H9 (cell line): Measurements from ENCODE around the gene CD248. TPM values are rescaled to one million over a fixed set of nuclear protein-coding genes. Genes with fewer than 3 reads are reported as not detected.
"Not testable (repeated sequence)": the region's sequence is repeated elsewhere in the genome, so short reads cannot be mapped to it uniquely, and the experiment has no call there.

Experiments
- DNase-seq: peaks from one replicate; pipeline ENCODE4 v3.0.0-alpha.2; 2017
- H2AFZ ChIP-seq: one replicate; pipeline ENCODE4 v1.6.1; 2013; ENCODE audit warnings: mild to moderate bottlenecking, low read length, control low read depth, moderate library complexity
- H2AK5ac ChIP-seq: 2 replicates; pipeline ENCODE4 v1.6.1; 2013; ENCODE audit warnings: low read length, control low read depth, mixed read lengths; ENCODE audit not compliant: insufficient read length
- H2BK120ac ChIP-seq: one replicate; pipeline ENCODE4 v1.6.1; 2013; ENCODE audit warnings: low read depth, mild to moderate bottlenecking, low read length, control low read depth, inconsistent platforms; ENCODE audit not compliant: poor library complexity, severe bottlenecking
- H2BK12ac ChIP-seq: 2 replicates; pipeline ENCODE4 v1.6.1; 2013; ENCODE audit warnings: low read length, control low read depth, mixed read lengths, low read depth; ENCODE audit not compliant: insufficient read length
- H2BK15ac ChIP-seq: 2 replicates; pipeline ENCODE4 v1.6.1; 2013; ENCODE audit warnings: low read depth, low read length, control low read depth
- H2BK20ac ChIP-seq: one replicate; pipeline ENCODE4 v1.6.1; 2013; ENCODE audit warnings: low read depth, mild to moderate bottlenecking, low read length, control low read depth, inconsistent platforms; ENCODE audit not compliant: poor library complexity, severe bottlenecking
- H2BK5ac ChIP-seq: 2 replicates; pipeline ENCODE4 v1.6.1; 2013; ENCODE audit warnings: low read length, control low read depth, mixed read lengths; ENCODE audit not compliant: insufficient read length
- H3K14ac ChIP-seq: 2 replicates; pipeline ENCODE4 v1.6.1; 2013; ENCODE audit warnings: low read length, control low read depth; ENCODE audit not compliant: insufficient read depth
- H3K18ac ChIP-seq: 2 replicates; pipeline ENCODE4 v1.6.1; 2013; ENCODE audit warnings: low read depth, mild to moderate bottlenecking, mixed read lengths, low read length, control low read depth; ENCODE audit not compliant: insufficient read length
- H3K23ac ChIP-seq: 2 replicates; pipeline ENCODE4 v1.6.1; 2013; ENCODE audit warnings: low read length, control low read depth, mixed read lengths, low read depth; ENCODE audit not compliant: insufficient read length
- H3K23me2 ChIP-seq: 2 replicates; pipeline ENCODE4 v1.6.1; 2013; ENCODE audit warnings: low read depth, mild to moderate bottlenecking, mixed read lengths, low read length, control low read depth; ENCODE audit not compliant: insufficient read length, poor library complexity, severe bottlenecking
- H3K27ac ChIP-seq: 2 replicates; pipeline ENCODE4 v1.5.1; 2013; ENCODE audit warnings: low read length, control low read depth, mixed read lengths, low read depth; ENCODE audit not compliant: insufficient read length
- H3K27me3 ChIP-seq: 2 replicates; pipeline ENCODE4 v1.6.1; 2013; ENCODE audit warnings: low read length, control low read depth, inconsistent platforms; ENCODE audit not compliant: insufficient read depth
- H3K4ac ChIP-seq: 2 replicates; pipeline ENCODE4 v1.6.1; 2013; ENCODE audit warnings: low read depth, mild to moderate bottlenecking, control low read depth, inconsistent platforms, low read length, moderate library complexity
- H3K4me1 ChIP-seq: 2 replicates; pipeline ENCODE4 v1.6.1; 2013; ENCODE audit warnings: low read length, control low read depth, inconsistent platforms; ENCODE audit not compliant: insufficient read depth
- H3K4me2 ChIP-seq: 2 replicates; pipeline ENCODE4 v1.6.1; 2013; ENCODE audit warnings: low read length, control low read depth, mixed read lengths; ENCODE audit not compliant: insufficient read length, insufficient read depth
- H3K56ac ChIP-seq: 2 replicates; pipeline ENCODE4 v1.6.1; 2013; ENCODE audit warnings: low read depth, mild to moderate bottlenecking, mixed read lengths, low read length, control low read depth; ENCODE audit not compliant: insufficient read length
- H3K79me1 ChIP-seq: 2 replicates; pipeline ENCODE4 v1.6.1; 2013; ENCODE audit warnings: low read depth, mild to moderate bottlenecking, moderate library complexity, low read length, control low read depth, inconsistent platforms; ENCODE audit not compliant: insufficient read depth, poor library complexity, severe bottlenecking
- H3K79me2 ChIP-seq: 2 replicates; pipeline ENCODE4 v1.6.1; 2013; ENCODE audit warnings: low read length, control low read depth, inconsistent platforms; ENCODE audit not compliant: insufficient read depth
- H3K9ac ChIP-seq: 2 replicates; pipeline ENCODE4 v1.6.1; 2013; ENCODE audit warnings: low read length, control low read depth, mixed read lengths; ENCODE audit not compliant: insufficient read length; ENCODE audit errors: extremely low read depth
- H3K9me3 ChIP-seq: one replicate; pipeline ENCODE4 v1.6.1; 2013; ENCODE audit warnings: low read depth, low read length, inconsistent platforms; ENCODE audit not compliant: control insufficient read depth
- H3T11ph ChIP-seq: one replicate; pipeline ENCODE4 v1.6.1; 2013; ENCODE audit warnings: mild to moderate bottlenecking, low read length, control low read depth, inconsistent platforms
- H4K20me1 ChIP-seq: one replicate; pipeline ENCODE4 v1.6.1; 2013; ENCODE audit not compliant: control insufficient read depth, insufficient read length, insufficient read depth
- H4K5ac ChIP-seq: 2 replicates; pipeline ENCODE4 v1.6.1; 2013; ENCODE audit warnings: low read depth, mild to moderate bottlenecking, mixed read lengths, low read length, control low read depth; ENCODE audit not compliant: insufficient read length
- H4K8ac ChIP-seq: replicated peaks from 2 replicates; pipeline ENCODE4 v1.6.1; 2013; ENCODE audit warnings: low read length, control low read depth, mixed read lengths, low read depth; ENCODE audit not compliant: insufficient read length
- H4K91ac ChIP-seq: 2 replicates; pipeline ENCODE4 v1.6.1; 2013; ENCODE audit warnings: low read depth, mild to moderate bottlenecking, moderate library complexity, mixed read lengths, low read length, control low read depth; ENCODE audit not compliant: insufficient read length
- H3K27ac Mint-ChIP-seq, 3 experiments: 2 replicates in 2 of 3; 3 replicates in 1 of 3; pipeline ENCODE4 v1.8.0; 2020 to 2021; ENCODE audit warnings: mixed read lengths in 3 of 3, mild to moderate bottlenecking in 1 of 3, moderate library complexity in 1 of 3
- H3K27me3 Mint-ChIP-seq: 2 replicates; pipeline ENCODE4 v1.8.0; 2021; ENCODE audit warnings: low read depth, mild to moderate bottlenecking, moderate library complexity, mixed read lengths
- H3K36me3 Mint-ChIP-seq, 3 experiments: 2 replicates in 2 of 3; 3 replicates in 1 of 3; pipeline ENCODE4 v1.8.0; 2020 to 2021; ENCODE audit warnings: low read depth in 3 of 3, mixed read lengths in 3 of 3; ENCODE audit not compliant: insufficient read depth in 1 of 3
- H3K4me1 Mint-ChIP-seq, 2 experiments: 2 replicates each; pipeline ENCODE4 v1.8.0; 2020; ENCODE audit warnings: mixed read lengths in 2 of 2
- H3K4me3 Mint-ChIP-seq, 2 experiments: 2 replicates in 1 of 2; 3 replicates in 1 of 2; pipeline ENCODE4 v1.8.0; 2020 to 2021; ENCODE audit warnings: mild to moderate bottlenecking in 2 of 2, mixed read lengths in 2 of 2, moderate library complexity in 1 of 2
- H3K9me3 Mint-ChIP-seq, 2 experiments: 2 replicates in 1 of 2; 3 replicates in 1 of 2; pipeline ENCODE4 v1.8.0; 2020; ENCODE audit warnings: mild to moderate bottlenecking in 2 of 2, mixed read lengths in 2 of 2, moderate library complexity in 1 of 2
- CTCF ChIP-seq: fragments of 200-600 bp; sonication (generic); conservative IDR thresholded peaks from 3 replicates; pipeline ENCODE4 v1.8.0; 2021; ENCODE audit warnings: antibody characterized with exemption, mild to moderate bottlenecking
- WGBS: extraction: QIAGEN DNeasy Blood & Tissue Kit; methylation state at CpG from one replicate; pipeline ENCODE4 v1.1.7; 2013; ENCODE audit warnings: missing lambda C conversion rate, low lambda C conversion rate, mixed read lengths; ENCODE audit not compliant: insufficient read length; ENCODE audit errors: extremely low coverage; 5-methylcytosine and 5-hydroxymethylcytosine counted together
- total RNA-seq: library from RNA; stranded (reverse); gene quantifications from 2 replicates; pipeline ENCODE4 v1.2.1, GENCODE V29; 2021

CD248 gene
- total RNA-seq, 1 experiment from 2014 or later = 1.5 TPM

GRCh38 chr11:66321606-66322005 lies 4.8 kb upstream of the CD248 start:
- H4K20me1 ChIP-seq = no peaks in the 10 kb centered on the region
- no peak overlapping the region for H4K8ac ChIP-seq
- H3K27me3 Mint-ChIP-seq = peaks cover 14% of the 10 kb centered on the region
- no peak overlapping the region for H3K14ac ChIP-seq
- no peaks in the 10 kb centered on the region for H3K79me2 ChIP-seq
- peaks cover 8 to 18% (median 16%) of the 10 kb centered on the region in 3 experiments for H3K36me3 Mint-ChIP-seq
- no peak overlapping the region for H3K9ac ChIP-seq
- no peak for DNase-seq
- H2BK120ac ChIP-seq = no peak overlapping the region
- no CpG with 5 or more reads among the region's 4 CpGs for WGBS
- H2AK5ac ChIP-seq = no peak overlapping the region
- peaks cover 14 to 20% of the 10 kb centered on the region in 2 experiments for H3K9me3 Mint-ChIP-seq
- H3K4me1 Mint-ChIP-seq = peaks cover 21 to 32% of the 10 kb centered on the region in 2 experiments
- no peak overlapping the region for H3K4ac ChIP-seq
- no peak overlapping the region for H3K18ac ChIP-seq
- H3K27ac ChIP-seq = no peak overlapping the region
- TF ChIP-seq CTCF = no peak
- no peak overlapping the region for H3K23ac ChIP-seq
- H3K4me1 ChIP-seq = peaks cover 2% of the 10 kb centered on the region; the same call in 1 of the 2 replicates
- H3T11ph ChIP-seq = no peak overlapping the region
- no peak overlapping the region for H3K4me2 ChIP-seq
- H2BK15ac ChIP-seq = no peak overlapping the region
- H2BK5ac ChIP-seq = no peak overlapping the region
- no peaks in the 10 kb centered on the region for H3K79me1 ChIP-seq
- H3K23me2 ChIP-seq = no peaks in the 10 kb centered on the region
- no peak overlapping the region for H4K5ac ChIP-seq
- H3K27me3 ChIP-seq = no peaks in the 10 kb centered on the region
- no peak overlapping the region for H3K27ac Mint-ChIP-seq
- H4K91ac ChIP-seq = no peak overlapping the region
- H2AFZ ChIP-seq = no peak overlapping the region
- H2BK12ac ChIP-seq = no peak overlapping the region
- no peaks in the 10 kb centered on the region for H3K9me3 ChIP-seq
- no peak overlapping the region for H2BK20ac ChIP-seq
- H3K56ac ChIP-seq = no peak overlapping the region
- H3K4me3 Mint-ChIP-seq = no peak overlapping the region

- not testable (repeated sequence) for H3K56ac ChIP-seq, DNase-seq, H4K91ac ChIP-seq, H3K4me1 ChIP-seq, H3K27ac Mint-ChIP-seq, H2BK15ac ChIP-seq, H3K4me2 ChIP-seq, H2BK20ac ChIP-seq, H2BK120ac ChIP-seq, H3K27ac ChIP-seq, H3K4ac ChIP-seq, H2BK5ac ChIP-seq, H2AK5ac ChIP-seq, H3K18ac ChIP-seq, H3K79me2 ChIP-seq, H3K23me2 ChIP-seq, H3K9ac ChIP-seq, H4K8ac ChIP-seq, H3K14ac ChIP-seq, H3K27me3 ChIP-seq, H3T11ph ChIP-seq, H3K23ac ChIP-seq, H4K5ac ChIP-seq, H2BK12ac ChIP-seq, H3K79me1 ChIP-seq, H3K9me3 ChIP-seq, H3K4me3 Mint-ChIP-seq, H2AFZ ChIP-seq, H4K20me1 ChIP-seq
- peaks cover 16% of the 10 kb centered on the region for H3K27me3 Mint-ChIP-seq
- H3K36me3 Mint-ChIP-seq = peaks cover 8 to 18% (median 16%) of the 10 kb centered on the region in 3 experiments
- no CpG with 5 or more reads among the region's 6 CpGs for WGBS
- H3K9me3 Mint-ChIP-seq = peaks cover 14 to 20% of the 10 kb centered on the region in 2 experiments
- peaks cover 21 to 28% of the 10 kb centered on the region in 2 experiments for H3K4me1 Mint-ChIP-seq
These were observed 3.9 kb upstream of the CD248 start for GRCh38 chr11:66320748-66321147.
